BE2C (cell line): ENCODE data around the gene DRD2.

Experiments
- DNase-seq: peaks from one replicate; pipeline ENCODE4 v3.0.0-alpha.2; 2020
- H3K27me3 ChIP-seq: fragments of 250-450 bp; sonication (Bioruptor Pico); 2 replicates; pipeline ENCODE4 v1.5.1; 2020; ENCODE audit warnings: mild to moderate bottlenecking
- H3K36me3 ChIP-seq: fragments of 250-450 bp; sonication (Bioruptor Pico); 2 replicates; pipeline ENCODE4 v1.5.1; 2020; ENCODE audit warnings: mild to moderate bottlenecking
- H3K4me1 ChIP-seq: fragments of 250-450 bp; sonication (Bioruptor Pico); 2 replicates; pipeline ENCODE4 v1.5.1; 2020
- H3K4me3 ChIP-seq: 2 replicates; pipeline ENCODE4 v1.5.1; 2011; ENCODE audit warnings: low read depth, low read length
- H3K9me3 ChIP-seq: fragments of 250-450 bp; sonication (Bioruptor Pico); 2 replicates; pipeline ENCODE4 v1.5.1; 2020
- CTCF ChIP-seq: IDR thresholded peaks from 2 replicates; pipeline ENCODE4 v1.5.1; 2012; ENCODE audit warnings: mild to moderate bottlenecking, low read depth, low read length

Gene DRD2

GRCh38 chr11:113373981-113374560, 101.1 kb downstream of the DRD2 start:
- Histone ChIP-seq H3K4me1 (no peaks in the 10 kb centered on the region), H3K9me3 (no peaks in the 10 kb centered on the region), H3K27me3 (no peaks in the 10 kb centered on the region), H3K4me3 (no peak overlapping the region), H3K36me3 (no peaks in the 10 kb centered on the region)
- DNase-seq: no peak
- TF ChIP-seq CTCF: no peak

DNA sequence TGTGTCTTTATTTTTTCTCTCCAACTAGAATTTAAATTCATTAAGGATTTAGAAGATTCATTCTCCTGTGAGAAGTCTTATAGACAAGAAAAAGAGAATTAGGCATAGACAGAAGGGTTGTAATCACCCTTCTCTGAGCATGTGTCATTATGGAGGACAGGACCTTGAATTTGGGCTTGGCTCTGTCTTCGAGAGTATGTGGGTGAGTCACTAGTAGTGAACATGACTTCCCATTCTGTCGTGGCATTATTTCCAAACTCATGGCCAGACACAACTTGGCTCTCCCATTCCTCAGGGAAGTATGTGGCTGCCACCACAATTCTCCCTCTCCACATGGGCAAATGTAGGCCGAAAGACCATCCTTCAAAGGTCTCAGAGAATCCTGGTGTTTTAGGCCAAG, 101.9 kb downstream of the DRD2 start:
- no peak for DNase-seq
- Histone ChIP-seq H3K27me3 (no peaks in the 10 kb centered on the region), H3K4me1 (no peaks in the 10 kb centered on the region), H3K36me3 (no peaks in the 10 kb centered on the region), H3K4me3 (no peak overlapping the region), H3K9me3 (no peaks in the 10 kb centered on the region)
- no peak for TF ChIP-seq CTCF

- Histone ChIP-seq H3K27me3 (no peaks in the 10 kb centered on the region), H3K4me1 (no peaks in the 10 kb centered on the region), H3K9me3 (no peaks in the 10 kb centered on the region), H3K36me3 (no peaks in the 10 kb centered on the region), H3K4me3 (no peak overlapping the region)
- DNase-seq: no peak
- TF ChIP-seq CTCF: peak; percentile 54
These were observed 102.9 kb downstream of the DRD2 start for GRCh38 chr11:113372309-113372708.

GRCh38 chr11:113370634-113371033, 104.6 kb downstream of the DRD2 start:
- Histone ChIP-seq H3K36me3 (no peaks in the 10 kb centered on the region), H3K27me3 (no peaks in the 10 kb centered on the region), H3K4me1 (no peaks in the 10 kb centered on the region), H3K9me3 (no peaks in the 10 kb centered on the region), H3K4me3 (no peak overlapping the region)
- DNase-seq: no peak
- TF ChIP-seq CTCF: no peak

DNA sequence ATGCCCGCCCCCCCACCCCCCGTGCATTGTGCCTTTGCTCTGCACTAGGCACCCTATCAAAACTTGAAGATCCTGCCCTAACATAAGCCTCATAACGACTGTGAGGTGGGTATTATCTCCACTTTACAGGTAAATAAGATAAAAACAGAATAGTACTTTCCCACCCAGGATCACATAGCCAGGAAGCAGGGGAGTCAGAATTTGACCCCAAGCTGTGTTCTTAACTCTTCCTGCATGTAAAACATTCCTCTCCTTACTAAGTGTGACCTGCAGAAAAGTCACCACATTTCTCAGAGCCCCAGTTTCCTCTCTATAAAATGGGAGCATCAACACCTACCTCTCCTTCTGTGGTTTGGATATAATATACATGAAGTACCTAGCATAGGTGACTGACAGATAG, 105.8 kb downstream of the DRD2 start:
- no peak for TF ChIP-seq CTCF
- Histone ChIP-seq H3K36me3 (no peaks in the 10 kb centered on the region), H3K4me3 (no peak overlapping the region), H3K9me3 (no peaks in the 10 kb centered on the region), H3K27me3 (no peaks in the 10 kb centered on the region), H3K4me1 (no peaks in the 10 kb centered on the region)
- DNase-seq: no peak

GRCh38 chr11:113365895-113366294, 109.3 kb downstream of the DRD2 start:
- Histone ChIP-seq H3K4me3 (no peak overlapping the region), H3K4me1 (no peaks in the 10 kb centered on the region), H3K36me3 (no peaks in the 10 kb centered on the region), H3K9me3 (no peaks in the 10 kb centered on the region), H3K27me3 (no peaks in the 10 kb centered on the region)
- no peak for TF ChIP-seq CTCF
- DNase-seq: no peak
